Gastroesophageal sphincter (tissue), 3 donors: ENCODE measurements around the gene AGBL1.

Experiments used
- CTCF ChIP-seq, 4 experiments: fragments of 200-600 bp in 2 of 4; fragments of 450-650 bp in 2 of 4; sonication (generic) in 1 of 4; IDR thresholded peaks; one replicate each; pipeline ENCODE4 v1.5.1; 2017 to 2019; ENCODE audit warnings: antibody characterized with exemption in 4 of 4, mild to moderate bottlenecking in 2 of 4, moderate library complexity in 2 of 4
- EP300 ChIP-seq: sonication (generic); formaldehyde crosslinking; IDR thresholded peaks from one replicate; pipeline ENCODE4 v1.6.1; 2017; ENCODE audit warnings: antibody characterized with exemption, mild to moderate bottlenecking
- POLR2A ChIP-seq, 2 donors: fragments of 450-650 bp; IDR thresholded peaks; one replicate each; pipeline ENCODE4 v1.6.1; 2017; ENCODE audit warnings: antibody characterized with exemption in 2 of 2, mild to moderate bottlenecking in 2 of 2, moderate library complexity in 1 of 2
- POLR2AphosphoS5 ChIP-seq: sonication (generic); formaldehyde crosslinking; IDR thresholded peaks from one replicate; pipeline ENCODE4 v1.6.1; 2017; ENCODE audit warnings: antibody characterized with exemption

GRCh38 chr15:86362555-86362954 is 282.9 kb downstream of the AGBL1 start:
- TF ChIP-seq CTCF (IDR thresholded peaks at IDR 0.05) (no peak), POLR2AphosphoS5 (no peak), POLR2A (IDR thresholded peaks at IDR 0.05) (no peak), EP300 (no peak)
